G401.6 (cell line): Measurements from ENCODE around the gene ARHGEF11.
"Not testable (repeated sequence)": the region's sequence is repeated elsewhere in the genome, so short reads cannot be mapped to it uniquely, and the experiment has no call there.

Source experiments
- FAIRE-seq: peaks from 2 replicates; lab custom pipeline; 2012; peaks lifted over from hg19 to GRCh38; lab: Jason Lieb, UNC

Gene ARHGEF11, protein sequence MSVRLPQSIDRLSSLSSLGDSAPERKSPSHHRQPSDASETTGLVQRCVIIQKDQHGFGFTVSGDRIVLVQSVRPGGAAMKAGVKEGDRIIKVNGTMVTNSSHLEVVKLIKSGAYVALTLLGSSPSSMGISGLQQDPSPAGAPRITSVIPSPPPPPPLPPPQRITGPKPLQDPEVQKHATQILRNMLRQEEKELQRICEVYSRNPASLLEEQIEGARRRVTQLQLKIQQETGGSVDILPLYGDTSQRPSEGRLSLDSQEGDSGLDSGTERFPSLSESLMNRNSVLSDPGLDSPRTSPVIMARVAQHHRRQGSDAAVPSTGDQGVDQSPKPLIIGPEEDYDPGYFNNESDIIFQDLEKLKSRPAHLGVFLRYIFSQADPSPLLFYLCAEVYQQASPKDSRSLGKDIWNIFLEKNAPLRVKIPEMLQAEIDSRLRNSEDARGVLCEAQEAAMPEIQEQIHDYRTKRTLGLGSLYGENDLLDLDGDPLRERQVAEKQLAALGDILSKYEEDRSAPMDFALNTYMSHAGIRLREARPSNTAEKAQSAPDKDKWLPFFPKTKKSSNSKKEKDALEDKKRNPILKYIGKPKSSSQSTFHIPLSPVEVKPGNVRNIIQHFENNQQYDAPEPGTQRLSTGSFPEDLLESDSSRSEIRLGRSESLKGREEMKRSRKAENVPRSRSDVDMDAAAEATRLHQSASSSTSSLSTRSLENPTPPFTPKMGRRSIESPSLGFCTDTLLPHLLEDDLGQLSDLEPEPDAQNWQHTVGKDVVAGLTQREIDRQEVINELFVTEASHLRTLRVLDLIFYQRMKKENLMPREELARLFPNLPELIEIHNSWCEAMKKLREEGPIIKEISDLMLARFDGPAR (N-terminal part only)

DNA sequence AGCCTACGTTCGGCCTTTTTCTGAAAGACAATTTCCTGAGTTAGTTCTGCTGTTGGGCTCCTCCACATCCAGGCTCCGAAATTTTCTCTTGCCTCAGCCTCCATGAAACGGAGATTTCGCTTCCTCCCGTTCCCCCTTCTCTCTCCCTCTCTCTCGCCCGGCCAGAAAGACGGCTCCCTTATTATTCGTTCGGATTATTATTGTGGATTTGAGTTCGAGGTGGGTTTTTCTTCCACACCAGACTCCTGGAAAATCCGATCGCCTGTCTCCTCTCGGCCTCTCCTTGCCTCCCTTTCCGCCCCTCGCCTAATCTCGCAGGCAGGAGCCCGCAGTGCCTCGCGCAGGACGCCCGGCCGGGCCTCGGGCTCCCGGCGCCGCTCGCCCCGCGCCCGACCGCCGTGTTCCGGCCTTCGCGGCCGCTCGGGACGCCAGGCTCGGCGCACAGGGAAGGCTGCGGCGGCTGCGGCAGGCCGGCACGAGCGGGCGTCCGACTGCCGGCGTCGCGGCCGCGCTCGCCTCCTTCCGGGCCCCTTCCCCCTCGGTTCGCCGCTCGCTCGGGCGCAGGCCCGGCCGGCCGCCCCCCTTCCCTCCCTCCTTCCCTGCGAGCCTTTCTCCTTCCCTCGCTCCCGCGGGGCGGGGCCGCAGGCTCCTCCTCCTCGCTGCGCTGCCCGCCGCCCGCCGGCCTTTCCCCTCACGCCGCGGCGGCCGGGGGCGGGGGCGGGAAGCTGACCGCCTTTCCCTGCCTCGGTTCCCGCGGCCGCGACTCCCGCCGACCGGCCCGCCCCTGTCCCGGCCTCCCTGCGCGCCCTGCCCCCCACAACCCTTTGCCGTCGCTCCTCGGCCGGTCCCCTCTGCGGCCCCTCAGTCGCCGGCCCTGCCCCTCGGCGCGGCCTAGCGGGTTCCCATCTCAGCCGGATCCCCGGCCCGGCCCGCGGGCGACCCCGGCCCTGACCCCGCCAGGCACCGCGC is at the start of gene ARHGEF11:
Gene ARHGEF11, minus strand, starts transcription at position 493 of the 969 bp plus-strand sequence. CDS start 1,412 bp downstream, outside the sequence.
- no peak for FAIRE-seq

DNA sequence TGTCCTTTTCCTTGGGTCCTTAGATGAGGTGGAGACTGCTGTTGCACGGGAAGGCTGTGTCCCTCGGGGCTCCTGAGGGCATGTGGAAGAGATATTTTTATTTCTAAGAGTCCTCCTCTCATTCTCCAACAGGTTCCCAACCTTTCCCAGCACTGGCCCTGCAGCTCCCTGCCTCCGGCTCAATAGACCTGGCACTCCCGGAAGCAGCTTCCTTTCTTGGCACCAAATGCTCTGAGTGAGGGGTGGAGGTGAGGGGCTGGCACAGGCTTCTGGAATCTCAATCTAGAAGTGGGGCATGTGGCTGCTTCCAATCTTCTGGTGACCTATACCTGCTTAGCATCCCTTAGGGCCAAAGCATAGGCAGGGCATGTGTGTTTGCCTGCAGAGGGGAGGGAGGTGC is 49.5 kb upstream of the ARHGEF11 start:
- FAIRE-seq, result no peak

DNA sequence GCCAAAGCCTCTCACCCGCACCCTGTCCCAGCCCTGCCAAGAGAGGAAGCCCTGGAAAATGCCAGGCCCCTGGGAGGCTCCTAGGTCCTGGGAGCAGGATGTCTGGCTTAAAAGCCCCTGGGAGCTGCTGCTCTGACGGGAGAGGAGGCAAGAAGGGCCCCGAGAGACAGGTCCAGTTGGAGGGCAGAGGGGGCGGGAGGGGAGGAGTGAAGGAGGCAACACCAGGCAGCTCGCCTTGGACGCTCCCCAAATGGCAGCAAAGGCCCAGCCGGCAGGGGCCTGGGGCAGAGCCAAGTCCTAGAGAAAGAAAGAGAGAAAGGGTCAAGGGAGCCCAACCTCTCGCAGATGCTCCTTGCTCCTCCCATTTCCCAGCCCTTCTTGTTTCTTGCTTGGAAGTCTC is 47.3 kb upstream of the ARHGEF11 start:
- FAIRE-seq, result no peak

- no peak for FAIRE-seq
Observed at GRCh38 chr1:157091668-157092273, 46.2 kb upstream of the ARHGEF11 start.

DNA sequence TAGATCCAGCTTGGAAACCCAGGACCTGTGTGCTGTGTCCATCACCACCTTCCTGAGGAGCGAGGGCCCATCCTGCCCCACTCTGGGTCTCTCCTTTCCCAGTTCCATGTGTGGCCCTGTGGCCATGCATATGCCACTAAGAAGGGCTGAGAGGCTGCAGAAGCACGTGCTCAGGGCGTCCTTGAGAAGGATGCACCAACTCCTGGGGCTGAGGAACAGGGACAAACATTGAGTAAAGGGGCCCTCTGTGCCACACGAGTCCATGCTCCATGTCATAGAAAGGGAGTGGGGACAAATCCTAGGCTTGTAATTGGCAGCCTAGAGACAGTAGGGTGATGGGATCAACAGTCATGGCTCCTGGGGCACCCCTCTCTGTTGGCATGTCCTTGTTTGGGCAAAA is 45.6 kb upstream of the ARHGEF11 start:
- no peak for FAIRE-seq

- no peak for FAIRE-seq
Observed at GRCh38 chr1:157090771-157091170, 45.2 kb upstream of the ARHGEF11 start.

DNA sequence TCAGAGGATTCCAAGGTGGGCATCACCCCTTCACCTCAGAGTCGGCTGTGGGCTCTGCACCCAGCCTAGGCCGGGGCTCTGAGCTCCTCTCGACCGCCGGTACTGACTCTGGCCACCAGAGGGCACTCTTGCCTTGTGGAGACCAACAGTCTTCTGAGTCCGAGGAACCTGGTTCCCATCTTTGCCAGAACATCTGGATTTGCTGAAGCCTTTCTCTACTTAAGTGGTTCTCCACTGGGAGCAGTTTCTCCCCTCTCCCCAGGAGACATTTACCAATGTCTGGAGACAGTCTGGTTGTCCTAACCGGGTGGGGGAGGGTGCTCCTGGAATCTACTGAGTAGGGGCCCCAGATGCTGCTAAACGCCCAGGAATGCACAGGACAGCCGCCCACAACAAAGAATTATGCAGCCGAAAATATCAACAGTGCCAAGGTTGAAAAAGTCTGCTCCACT is 44.7 kb upstream of the ARHGEF11 start:
- peak; percentile 45 for FAIRE-seq

DNA sequence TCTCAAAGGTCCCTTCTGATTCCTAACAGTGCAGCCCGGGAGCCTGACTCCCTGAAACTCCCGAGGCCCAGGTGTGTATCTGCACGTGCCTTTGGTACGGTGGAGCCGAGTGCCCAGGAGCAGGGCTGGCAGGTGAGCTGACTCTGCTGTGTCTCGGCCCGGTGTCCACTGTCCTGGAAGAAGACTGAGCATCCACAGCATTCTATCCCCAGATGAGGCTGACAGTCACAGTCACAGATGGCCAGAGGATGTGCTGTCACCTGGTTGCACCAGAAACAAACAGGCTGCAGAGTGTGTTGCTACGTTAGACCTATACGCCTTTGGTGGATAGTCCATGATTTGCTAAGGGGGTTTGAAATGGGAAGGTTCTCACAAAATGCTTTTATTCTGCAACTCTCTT is 44.2 kb upstream of the ARHGEF11 start:
- FAIRE-seq, result no peak

- FAIRE-seq, result no peak
Observed at GRCh38 chr1:157088607-157089006, 43.1 kb upstream of the ARHGEF11 start.

DNA sequence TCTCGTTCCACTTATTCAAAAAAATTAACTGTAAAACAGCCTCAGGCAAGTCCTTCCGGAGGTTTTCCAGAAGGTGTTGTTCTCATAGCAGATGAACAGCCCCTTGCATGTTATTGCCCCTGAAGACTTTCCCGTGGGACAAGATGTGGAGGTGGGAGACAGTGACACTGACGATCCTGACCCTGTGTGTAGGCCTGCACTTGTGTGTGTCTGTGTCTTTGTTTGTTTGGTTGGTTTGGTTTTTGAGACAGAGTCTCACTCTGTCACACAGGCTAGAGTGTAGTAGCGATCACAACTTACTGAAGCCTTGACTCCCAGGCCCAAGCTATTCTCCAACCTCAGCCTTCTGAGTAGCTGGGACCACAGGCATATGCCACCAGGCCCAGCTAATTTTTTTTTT is 41.5 kb upstream of the ARHGEF11 start:
- no peak for FAIRE-seq

DNA sequence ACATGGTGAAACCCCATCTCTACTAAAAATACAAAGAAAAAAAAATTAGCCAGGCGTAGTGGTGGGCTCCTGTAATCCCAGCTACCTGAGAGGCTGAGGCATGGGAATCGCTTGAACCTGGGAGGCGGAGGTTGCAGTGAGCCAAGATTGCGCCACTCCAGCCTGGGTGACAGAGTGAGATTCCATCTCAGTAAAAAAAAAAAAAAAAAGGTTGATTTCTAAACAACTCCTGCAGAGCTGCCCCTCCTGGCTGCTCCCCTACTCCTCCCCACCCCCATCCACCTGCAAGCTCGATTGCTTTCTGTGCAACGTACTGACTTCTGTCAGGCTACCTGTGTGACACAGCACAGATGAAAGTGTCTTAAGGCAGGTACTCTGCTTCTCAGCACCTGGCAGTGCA is 40.8 kb upstream of the ARHGEF11 start:
- FAIRE-seq, result no peak

DNA sequence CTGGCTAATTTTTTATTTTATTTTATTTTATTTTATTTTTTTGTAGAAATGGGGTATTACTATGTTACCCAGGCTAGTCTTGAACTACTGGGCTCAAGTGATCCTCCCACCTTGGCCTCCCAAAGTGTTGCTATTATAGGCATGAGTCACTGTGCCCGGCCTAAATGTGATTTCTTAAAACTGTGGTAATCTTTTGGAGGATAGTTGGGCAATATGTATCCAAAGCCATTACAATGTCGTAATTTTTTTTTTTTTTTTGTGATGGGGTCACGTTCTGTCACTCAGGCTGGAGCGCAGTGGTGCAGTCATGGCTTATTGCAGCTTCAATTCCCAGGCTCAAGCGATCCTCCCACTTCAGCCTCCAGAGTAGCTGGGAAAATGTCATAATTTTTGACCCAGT is 39.9 kb upstream of the ARHGEF11 start:
- no peak for FAIRE-seq

GRCh38 chr1:157084720-157085119 is 39.2 kb upstream of the ARHGEF11 start:
- no peak for FAIRE-seq

- FAIRE-seq, result no peak
Observed at GRCh38 chr1:157081707-157082106, 36.2 kb upstream of the ARHGEF11 start.

DNA sequence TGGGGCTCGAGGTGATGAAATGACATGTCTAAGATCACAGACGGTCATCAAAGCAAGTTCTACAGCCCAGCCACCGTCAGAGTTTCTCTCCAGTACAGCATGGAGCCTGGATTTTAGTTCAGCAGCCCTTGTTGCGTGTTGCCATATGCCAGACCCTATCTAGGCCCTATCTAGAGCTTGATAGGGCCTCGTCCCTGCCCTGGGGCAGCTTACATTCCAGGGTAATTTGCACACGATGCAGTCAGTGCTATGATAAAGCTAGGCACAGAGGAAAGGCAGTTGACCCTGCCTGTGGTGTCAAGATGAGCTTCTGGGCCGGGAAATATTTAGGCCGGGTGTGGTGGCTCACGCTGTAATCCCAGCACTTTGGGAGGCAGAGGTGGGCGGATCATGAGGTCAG is 35.2 kb upstream of the ARHGEF11 start:
- FAIRE-seq, result no peak

GRCh38 chr1:157077394-157077793 is 31.9 kb upstream of the ARHGEF11 start:
- no peak for FAIRE-seq

GRCh38 chr1:157073944-157074685 is 28.6 kb upstream of the ARHGEF11 start:
- no peak for FAIRE-seq

- FAIRE-seq, result no peak
Observed at GRCh38 chr1:157069601-157070000, 24.1 kb upstream of the ARHGEF11 start.

GRCh38 chr1:157059241-157059640 is 13.7 kb upstream of the ARHGEF11 start:
- FAIRE-seq, result not testable (repeated sequence)

GRCh38 chr1:157056269-157056668 is 10.7 kb upstream of the ARHGEF11 start:
- FAIRE-seq, result peak; percentile 77

DNA sequence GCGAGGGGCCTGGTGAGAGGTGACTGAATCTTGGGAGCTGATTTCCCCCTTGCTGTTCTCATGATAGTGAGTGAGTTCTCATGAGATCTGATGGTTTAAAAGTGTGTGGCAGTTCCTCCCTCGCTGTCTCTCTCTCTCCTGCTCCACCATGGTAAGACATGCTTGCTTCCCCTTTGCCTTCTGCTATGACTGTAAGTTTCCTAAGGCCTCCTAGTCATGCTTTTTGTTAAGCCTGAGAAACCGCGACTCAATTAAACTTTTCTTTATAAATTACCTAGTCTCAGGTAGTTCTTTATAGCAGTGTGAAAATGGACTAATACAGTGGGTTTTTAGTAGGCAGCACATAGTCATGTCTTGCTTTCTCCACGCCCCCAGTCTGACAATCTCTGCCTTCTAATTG is 10.2 kb upstream of the ARHGEF11 start:
- FAIRE-seq, result not testable (repeated sequence)
